ENCODE results near the gene PTTG2.

PTTG2 gene

GRCh38 chr4:37977471-37978247, 17.5 kb downstream of the PTTG2 start:
- peak overlapping the region; percentile 90 for H3K27ac ChIP-seq (ENCODE audit: low read depth, low read length)
- H3K36me3 ChIP-seq (ENCODE audit: insufficient read depth, low read length) = no peaks in the 10 kb centered on the region
- no peaks in the 10 kb centered on the region for H3K27me3 ChIP-seq (ENCODE audit: control insufficient read depth in 1 of 2, insufficient read depth in 2 of 2, low read length in 2 of 2)
- H3K4me1 ChIP-seq (ENCODE audit: insufficient read depth, low read length) = peaks cover 36% of the 10 kb centered on the region
- H3K4me3 ChIP-seq (ENCODE audit: low read depth in 1 of 2, low read length in 2 of 2) = peak overlapping the region; percentile 58 to 83
- peak overlapping the region; percentile 55 for H3K9ac ChIP-seq (ENCODE audit: low read length)
- H3K9me3 ChIP-seq (ENCODE audit: low read length) = no peaks in the 10 kb centered on the region

DNA sequence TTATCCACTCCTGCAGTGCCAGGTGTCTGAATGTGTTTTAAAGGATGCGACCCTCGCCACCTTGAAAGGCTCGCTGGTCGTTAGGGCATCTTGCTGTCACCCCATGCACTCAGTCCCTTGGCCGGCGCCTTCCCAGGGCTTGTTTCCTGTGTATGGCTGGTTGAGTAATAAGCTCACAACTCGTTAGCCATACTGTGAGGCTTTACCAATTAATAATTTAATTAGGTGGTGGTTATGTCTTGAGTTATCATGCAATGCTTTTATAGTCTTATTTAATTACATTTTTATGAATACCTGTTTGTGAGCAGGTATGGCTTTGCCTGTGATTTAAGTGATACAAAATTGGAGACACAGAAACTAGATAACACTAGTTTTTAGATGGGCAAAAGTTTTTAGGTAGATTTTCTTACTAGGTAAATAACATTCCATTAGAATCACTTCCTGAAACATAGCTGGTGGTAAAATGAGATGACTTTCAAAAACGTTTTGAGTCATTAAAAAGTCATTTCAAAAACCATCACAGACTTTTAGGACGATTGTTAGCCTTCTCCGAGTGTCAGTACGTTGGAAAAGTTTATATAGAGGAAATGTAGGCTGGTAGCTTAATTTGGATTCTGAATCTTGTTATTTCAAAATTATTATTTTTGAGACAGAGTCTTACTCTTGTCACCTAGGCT, 18.2 kb downstream of the PTTG2 start:
- no peaks in the 10 kb centered on the region for H3K27me3 ChIP-seq (ENCODE audit: control insufficient read depth in 1 of 2, insufficient read depth in 2 of 2, low read length in 2 of 2)
- peak overlapping the region; percentile 90 for H3K27ac ChIP-seq (ENCODE audit: low read depth, low read length)
- H3K4me1 ChIP-seq (ENCODE audit: insufficient read depth, low read length) = peaks cover 41% of the 10 kb centered on the region
- H3K4me3 ChIP-seq (ENCODE audit: low read depth in 1 of 2, low read length in 2 of 2) = peak overlapping the region; percentile 58 to 83
- H3K9ac ChIP-seq (ENCODE audit: low read length) = peak overlapping the region; percentile 55
- no peaks in the 10 kb centered on the region for H3K36me3 ChIP-seq (ENCODE audit: insufficient read depth, low read length)
- H3K9me3 ChIP-seq (ENCODE audit: low read length) = no peaks in the 10 kb centered on the region

DNA sequence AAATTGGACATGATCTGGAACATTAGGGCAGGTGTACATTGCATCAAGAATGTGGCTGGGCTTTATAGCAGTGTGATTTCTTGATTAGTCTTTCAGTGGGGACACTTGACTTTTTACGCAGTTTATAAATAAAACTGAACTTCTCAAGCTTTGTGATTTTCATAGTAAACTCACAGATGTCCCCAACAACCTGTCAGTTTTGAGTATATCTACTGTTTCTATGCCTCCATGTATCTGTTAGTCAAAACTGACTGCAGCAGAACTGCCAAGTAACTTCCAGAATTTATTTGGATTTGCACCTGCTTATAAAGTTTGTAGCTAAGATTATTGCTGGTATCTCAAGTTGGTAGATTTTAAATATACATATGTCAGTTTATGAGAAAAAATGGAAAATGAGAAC, 20.0 kb downstream of the PTTG2 start:
- no peaks in the 10 kb centered on the region for H3K9me3 ChIP-seq (ENCODE audit: low read length)
- no peaks in the 10 kb centered on the region for H3K36me3 ChIP-seq (ENCODE audit: insufficient read depth, low read length)
- peaks cover 47% of the 10 kb centered on the region for H3K4me1 ChIP-seq (ENCODE audit: insufficient read depth, low read length)
- H3K27me3 ChIP-seq (ENCODE audit: control insufficient read depth in 1 of 2, insufficient read depth in 2 of 2, low read length in 2 of 2) = no peaks in the 10 kb centered on the region
- H3K4me3 ChIP-seq (ENCODE audit: low read depth in 1 of 2, low read length in 2 of 2) = no peak overlapping the region
- no peak overlapping the region for H3K27ac ChIP-seq (ENCODE audit: low read depth, low read length)
- H3K9ac ChIP-seq (ENCODE audit: low read length) = no peak overlapping the region

DNA sequence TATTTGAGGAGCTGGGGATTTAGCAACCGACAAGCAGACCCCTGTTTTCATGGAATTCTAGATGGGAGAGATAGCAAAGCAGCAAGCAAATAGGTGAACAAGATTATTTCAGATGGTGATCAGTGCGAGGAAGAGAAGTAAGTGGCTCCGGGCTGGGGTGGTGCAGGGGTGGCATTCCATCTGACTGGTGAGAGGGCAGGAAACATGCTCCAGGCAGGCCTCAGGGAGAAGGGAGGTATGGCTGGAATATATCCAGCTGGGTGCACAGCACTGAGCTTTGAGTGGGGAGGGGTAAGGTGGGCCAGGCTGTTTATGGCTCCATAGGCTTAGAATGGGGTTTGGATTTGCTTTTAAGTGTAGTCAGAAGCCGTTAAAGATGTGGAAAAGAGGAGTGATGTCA, 21.2 kb downstream of the PTTG2 start:
- Histone ChIP-seq H3K9me3 (ENCODE audit: low read length) (no peaks in the 10 kb centered on the region), H3K27ac (ENCODE audit: low read depth, low read length) (peak overlapping the region; percentile 60), H3K4me3 (ENCODE audit: low read depth in 1 of 2, low read length in 2 of 2) (no peak overlapping the region), H3K4me1 (ENCODE audit: insufficient read depth, low read length) (peaks cover 56% of the 10 kb centered on the region), H3K36me3 (ENCODE audit: insufficient read depth, low read length) (no peaks in the 10 kb centered on the region), H3K9ac (ENCODE audit: low read length) (no peak overlapping the region), H3K27me3 (ENCODE audit: control insufficient read depth in 1 of 2, insufficient read depth in 2 of 2, low read length in 2 of 2) (no peaks in the 10 kb centered on the region)

DNA sequence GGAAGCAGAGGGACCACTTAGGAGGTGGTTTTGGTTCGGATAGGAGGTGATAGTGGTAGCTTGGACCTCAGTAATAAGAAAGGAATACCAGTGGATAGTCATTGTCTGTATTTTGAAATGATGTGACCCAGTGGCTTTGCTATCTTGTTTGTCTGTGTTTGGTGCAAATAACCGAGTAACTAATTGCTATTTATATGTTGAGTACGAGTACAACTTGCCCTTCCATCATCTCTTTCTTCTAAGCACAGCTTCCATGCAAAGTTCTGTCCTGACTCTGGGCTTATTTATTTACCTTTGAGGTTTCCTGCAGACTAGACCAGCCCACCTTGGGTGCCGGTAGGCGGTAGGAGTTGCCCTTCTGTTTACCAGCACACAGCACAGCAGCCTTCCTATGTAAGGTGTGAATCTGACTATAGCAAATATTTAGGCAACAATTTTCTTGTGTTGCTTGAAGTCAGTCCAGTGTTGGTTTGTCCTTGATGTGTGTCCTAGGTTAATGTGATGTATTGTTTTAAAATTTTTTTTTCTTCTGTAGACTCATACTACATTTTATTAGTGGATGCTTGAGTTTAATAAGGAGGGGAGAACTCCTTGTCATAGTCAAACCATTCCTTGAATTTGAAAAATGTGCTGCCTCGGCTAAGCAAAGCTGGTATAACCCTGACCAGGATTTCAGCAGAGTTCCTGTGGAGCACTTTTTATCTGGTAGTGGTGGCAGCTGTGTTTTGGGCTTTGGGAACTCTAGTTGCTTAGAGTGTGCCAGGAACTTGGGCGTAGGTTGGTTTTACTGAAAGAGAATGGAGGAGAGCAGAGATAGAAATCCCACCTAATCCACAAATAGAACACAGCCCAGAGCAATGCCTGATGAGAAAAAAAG, 21.9 kb downstream of the PTTG2 start:
- H3K9ac ChIP-seq (ENCODE audit: low read length) = peak overlapping the region; percentile 9
- no peaks in the 10 kb centered on the region for H3K9me3 ChIP-seq (ENCODE audit: low read length)
- no peaks in the 10 kb centered on the region for H3K27me3 ChIP-seq (ENCODE audit: control insufficient read depth in 1 of 2, insufficient read depth in 2 of 2, low read length in 2 of 2)
- no peak overlapping the region for H3K4me3 ChIP-seq (ENCODE audit: low read depth in 1 of 2, low read length in 2 of 2)
- H3K27ac ChIP-seq (ENCODE audit: low read depth, low read length) = peak overlapping the region; percentile 60
- H3K36me3 ChIP-seq (ENCODE audit: insufficient read depth, low read length) = no peaks in the 10 kb centered on the region
- peaks cover 56% of the 10 kb centered on the region for H3K4me1 ChIP-seq (ENCODE audit: insufficient read depth, low read length)

DNA sequence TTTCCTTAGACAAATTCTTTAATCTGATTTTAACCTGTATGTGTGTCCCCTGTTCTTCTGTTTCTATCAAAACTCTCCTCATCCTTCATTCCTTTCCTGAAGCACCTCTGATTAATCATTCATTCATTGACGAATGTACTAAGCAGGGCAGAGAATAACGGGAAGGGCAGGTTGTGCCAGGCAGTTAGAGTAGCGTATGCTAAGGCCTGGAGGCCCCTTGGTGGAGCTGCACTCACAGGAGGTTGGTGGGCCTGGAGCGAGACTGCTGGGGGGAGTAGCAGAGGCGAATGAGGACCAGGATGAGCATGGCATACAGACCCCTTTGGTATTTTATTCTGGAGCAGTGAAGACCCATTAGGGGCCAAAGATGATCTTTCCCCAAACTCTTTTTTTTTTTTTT, 22.5 kb downstream of the PTTG2 start:
- Histone ChIP-seq H3K4me1 (ENCODE audit: insufficient read depth, low read length) (peaks cover 61% of the 10 kb centered on the region), H3K27ac (ENCODE audit: low read depth, low read length) (peak overlapping the region; percentile 60), H3K27me3 (ENCODE audit: control insufficient read depth in 1 of 2, insufficient read depth in 2 of 2, low read length in 2 of 2) (no peaks in the 10 kb centered on the region)

DNA sequence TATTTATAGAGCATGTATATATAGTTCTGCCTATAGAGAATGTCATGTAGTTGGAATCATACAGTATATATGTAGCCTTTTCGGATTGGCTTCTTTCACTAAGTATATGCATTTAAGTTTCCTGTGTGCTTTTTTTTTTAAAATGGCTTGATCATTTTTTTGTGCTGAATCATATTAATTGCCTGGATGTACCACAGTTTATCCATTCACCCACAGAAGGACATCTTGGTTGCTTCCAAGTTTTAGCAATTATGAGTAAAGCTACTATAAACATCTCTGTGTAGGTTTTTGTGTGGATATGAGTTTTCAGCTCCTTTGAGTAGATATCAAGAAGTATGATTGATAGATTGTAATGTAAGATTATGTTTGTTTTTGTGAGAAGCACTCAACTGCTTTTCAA, 23.8 kb downstream of the PTTG2 start:
- Histone ChIP-seq H3K9me3 (ENCODE audit: low read length) (no peaks in the 10 kb centered on the region), H3K4me1 (ENCODE audit: insufficient read depth, low read length) (peaks cover 72% of the 10 kb centered on the region), H3K27ac (ENCODE audit: low read depth, low read length) (no peak overlapping the region), H3K27me3 (ENCODE audit: control insufficient read depth in 1 of 2, insufficient read depth in 2 of 2, low read length in 2 of 2) (no peaks in the 10 kb centered on the region), H3K9ac (ENCODE audit: low read length) (no peak overlapping the region), H3K4me3 (ENCODE audit: low read depth in 1 of 2, low read length in 2 of 2) (no peak overlapping the region), H3K36me3 (ENCODE audit: insufficient read depth, low read length) (no peaks in the 10 kb centered on the region)

More for the DNA sequence above, 22.5 kb downstream of the PTTG2 start:
- Histone ChIP-seq H3K9ac (ENCODE audit: low read length) (peak overlapping the region; percentile 9), H3K9me3 (ENCODE audit: low read length) (no peaks in the 10 kb centered on the region), H3K36me3 (ENCODE audit: insufficient read depth, low read length) (no peaks in the 10 kb centered on the region), H3K4me3 (ENCODE audit: low read depth in 1 of 2, low read length in 2 of 2) (no peak overlapping the region)

DNA sequence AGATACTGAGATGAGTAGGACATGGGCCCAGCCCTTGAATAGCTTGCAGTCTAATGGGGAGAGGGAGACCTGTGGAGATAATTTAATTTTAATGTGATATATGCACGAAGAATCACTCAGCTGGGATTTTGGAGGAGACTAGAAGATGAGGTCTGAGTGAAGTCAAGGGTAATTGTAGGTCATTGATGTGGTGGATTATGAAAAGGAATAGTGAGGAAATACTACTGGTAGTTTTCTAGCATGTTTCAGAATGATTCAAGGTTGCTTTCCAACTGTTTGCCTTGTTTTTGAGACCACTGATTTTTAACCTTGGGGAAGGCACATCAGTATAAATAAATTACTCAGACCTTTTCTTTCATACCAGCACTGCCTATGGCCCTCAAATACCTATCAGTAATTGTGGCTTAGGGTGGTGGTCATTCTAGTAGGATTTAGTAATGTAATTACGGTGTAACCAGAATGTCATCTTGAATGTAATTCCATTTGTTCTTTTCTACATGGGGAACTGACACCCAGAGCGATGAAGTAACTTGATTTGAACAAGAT, 25.6 kb downstream of the PTTG2 start:
- Histone ChIP-seq H3K4me1 (ENCODE audit: insufficient read depth, low read length) (peaks cover 74% of the 10 kb centered on the region), H3K36me3 (ENCODE audit: insufficient read depth, low read length) (no peaks in the 10 kb centered on the region), H3K27ac (ENCODE audit: low read depth, low read length) (no peak overlapping the region), H3K9me3 (ENCODE audit: low read length) (no peaks in the 10 kb centered on the region), H3K27me3 (ENCODE audit: control insufficient read depth in 1 of 2, insufficient read depth in 2 of 2, low read length in 2 of 2) (no peaks in the 10 kb centered on the region), H3K4me3 (ENCODE audit: low read depth in 1 of 2, low read length in 2 of 2) (no peak overlapping the region), H3K9ac (ENCODE audit: low read length) (no peak overlapping the region)

DNA sequence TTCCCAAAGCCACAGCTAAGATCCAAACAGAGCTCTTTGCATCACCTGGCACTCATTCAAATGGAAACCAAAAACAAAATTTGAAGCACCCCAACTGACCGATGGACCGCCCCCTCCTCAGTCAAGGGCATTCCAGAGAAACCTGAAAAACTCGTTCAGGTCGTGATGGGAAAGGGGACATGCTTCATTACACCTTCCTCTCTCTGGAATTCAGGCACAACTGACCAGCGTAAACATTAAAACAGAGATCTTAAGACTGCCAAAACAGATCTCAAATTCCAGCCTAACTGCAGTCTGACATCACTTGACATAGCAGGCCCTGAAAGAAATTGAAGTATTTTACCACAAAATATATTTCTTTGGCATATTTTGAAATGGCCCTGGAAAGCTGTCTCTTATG, 28.5 kb downstream of the PTTG2 start:
- H3K9ac ChIP-seq (ENCODE audit: low read length) = no peak overlapping the region
- H3K4me1 ChIP-seq (ENCODE audit: insufficient read depth, low read length) = peaks cover 63% of the 10 kb centered on the region
- peak overlapping the region; percentile 48 for H3K27ac ChIP-seq (ENCODE audit: low read depth, low read length)
- H3K4me3 ChIP-seq (ENCODE audit: low read depth in 1 of 2, low read length in 2 of 2) = no peak overlapping the region
- no peaks in the 10 kb centered on the region for H3K9me3 ChIP-seq (ENCODE audit: low read length)
- H3K36me3 ChIP-seq (ENCODE audit: insufficient read depth, low read length) = no peaks in the 10 kb centered on the region
- H3K27me3 ChIP-seq (ENCODE audit: control insufficient read depth in 1 of 2, insufficient read depth in 2 of 2, low read length in 2 of 2) = no peaks in the 10 kb centered on the region

- Histone ChIP-seq H3K27me3 (ENCODE audit: control insufficient read depth in 1 of 2, insufficient read depth in 2 of 2, low read length in 2 of 2) (no peaks in the 10 kb centered on the region), H3K27ac (ENCODE audit: low read depth, low read length) (peak overlapping the region; percentile 79), H3K4me1 (ENCODE audit: insufficient read depth, low read length) (peaks cover 67% of the 10 kb centered on the region), H3K9me3 (ENCODE audit: low read length) (no peaks in the 10 kb centered on the region), H3K4me3 (ENCODE audit: low read depth in 1 of 2, low read length in 2 of 2) (no peak overlapping the region), H3K9ac (ENCODE audit: low read length) (no peak overlapping the region), H3K36me3 (ENCODE audit: insufficient read depth, low read length) (no peaks in the 10 kb centered on the region)
These were observed 29.4 kb downstream of the PTTG2 start for GRCh38 chr4:37989398-37990260.

Data from muscle layer of colon (tissue), 2 donors.